Activated gamma-delta T cell (primary cell): ENCODE data around the gene STARD3NL.
"Not testable (repeated sequence)": the region's sequence is repeated elsewhere in the genome, so short reads cannot be mapped to it uniquely, and the experiment has no call there.

Experiments used
- DNase-seq: peaks from one replicate; lab custom pipeline; 2025; lab: John Stamatoyannopoulos, UW

Gene STARD3NL

GRCh38 chr7:38264602-38265001 is 86.6 kb downstream of the STARD3NL start:
- not testable (repeated sequence) for DNase-seq

- DNase-seq, result not testable (repeated sequence)
Measured at GRCh38 chr7:38265958-38266357, 87.9 kb downstream of the STARD3NL start.

DNA sequence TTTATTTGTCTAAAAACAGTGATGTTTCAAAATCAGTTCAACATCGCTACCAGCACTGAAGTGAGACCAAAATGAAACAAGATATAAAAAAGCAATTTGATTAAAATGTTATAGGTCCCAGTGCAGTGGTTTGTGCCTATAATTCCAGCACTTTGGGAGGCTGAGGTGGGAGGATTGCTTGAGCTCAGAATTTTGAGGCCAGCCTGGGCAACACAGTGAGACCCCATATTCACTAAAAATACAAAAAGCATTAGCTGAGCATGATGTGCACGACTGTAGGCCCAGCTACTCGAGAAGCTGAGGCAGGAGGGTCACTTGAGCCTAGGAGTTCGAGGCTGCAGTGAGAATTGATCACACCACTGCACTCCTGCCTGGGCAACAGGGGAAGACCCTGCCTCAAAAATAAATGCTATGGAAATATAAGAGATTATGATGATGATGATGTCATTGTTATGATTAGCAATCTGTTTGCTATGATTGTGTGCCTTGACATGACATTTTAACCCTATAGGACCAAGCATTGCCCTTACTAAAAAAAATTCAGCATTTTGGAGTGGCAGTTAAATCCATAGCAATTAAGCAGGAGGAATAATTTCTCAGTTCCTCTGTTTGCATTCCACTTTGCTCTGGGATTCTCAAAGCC is 91.8 kb downstream of the STARD3NL start:
- not testable (repeated sequence) for DNase-seq

DNA sequence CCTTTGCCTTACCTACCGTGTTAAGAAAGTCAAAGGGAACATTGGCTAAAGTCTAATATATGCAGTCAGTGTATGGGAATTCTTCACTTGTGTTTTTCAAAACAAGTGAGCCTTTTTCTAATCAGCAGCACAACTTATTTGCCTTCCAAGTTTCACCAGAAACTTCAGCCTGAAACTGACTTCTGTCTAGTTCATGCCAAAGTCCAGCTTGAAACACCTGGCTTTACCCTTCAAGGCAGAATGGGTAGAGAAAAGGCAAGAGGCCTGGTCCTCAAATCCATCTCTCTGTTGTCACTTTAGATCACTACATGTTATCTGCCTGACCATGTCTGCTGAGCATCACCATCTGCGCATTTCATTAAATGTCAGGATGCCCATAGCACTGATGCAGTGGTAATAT is 92.4 kb downstream of the STARD3NL start:
- not testable (repeated sequence) for DNase-seq

- DNase-seq, result no peak
Measured at GRCh38 chr7:38273286-38273995, 95.4 kb downstream of the STARD3NL start, which contains the start of gene TARP. Gene TARP (minus strand): TSS chr7:38273636.

DNA sequence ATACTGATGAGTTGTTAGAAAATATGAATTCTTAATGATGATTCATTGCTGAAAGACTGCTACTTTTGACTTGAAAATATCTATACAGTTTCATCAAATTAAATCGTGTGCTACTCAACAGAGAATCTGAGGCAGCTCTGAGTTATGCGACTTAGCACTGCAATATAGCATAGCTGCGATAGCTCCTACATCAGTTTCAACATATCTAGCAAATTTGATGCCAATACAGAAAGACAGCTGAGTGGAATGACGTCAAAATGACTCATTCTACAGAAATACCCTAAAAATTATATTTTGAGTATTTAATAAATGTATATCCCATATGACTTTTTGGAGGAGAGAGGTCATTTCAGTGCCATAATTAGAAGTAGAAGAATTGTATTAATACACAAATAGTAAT is 96.4 kb downstream of the STARD3NL start:
- no peak for DNase-seq

DNA sequence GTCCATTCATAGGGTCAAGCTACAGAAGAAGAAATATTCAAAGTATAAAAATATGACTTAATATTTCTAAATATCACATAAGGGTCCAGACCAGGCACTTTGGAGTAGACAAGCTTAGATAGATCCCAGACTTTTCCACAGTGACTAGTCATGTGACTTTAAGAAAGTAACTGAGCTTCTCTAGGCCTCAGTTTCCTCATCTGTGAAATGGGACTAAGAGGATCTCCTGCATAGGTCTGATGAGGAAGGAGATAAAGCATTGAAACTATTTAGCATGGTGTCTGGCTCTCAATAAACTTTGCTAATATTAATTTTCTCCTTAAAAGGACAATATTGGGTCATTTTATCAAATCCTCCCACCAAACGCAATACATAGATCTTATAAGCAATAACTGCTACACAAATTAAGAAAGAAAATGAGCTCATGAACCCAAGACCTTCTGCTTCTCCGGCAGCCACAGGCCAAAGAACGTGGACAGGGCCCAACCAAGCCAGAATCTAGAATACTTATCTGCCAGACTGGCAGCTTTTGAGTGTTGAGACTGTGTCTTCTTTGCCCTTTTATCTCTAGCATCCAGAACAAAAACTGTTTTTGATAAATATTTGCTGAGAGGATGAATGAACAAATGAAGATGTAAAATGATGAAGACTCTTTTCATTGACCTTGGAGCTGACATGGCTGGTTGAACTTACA is 97.0 kb downstream of the STARD3NL start:
- DNase-seq, result no peak

DNA sequence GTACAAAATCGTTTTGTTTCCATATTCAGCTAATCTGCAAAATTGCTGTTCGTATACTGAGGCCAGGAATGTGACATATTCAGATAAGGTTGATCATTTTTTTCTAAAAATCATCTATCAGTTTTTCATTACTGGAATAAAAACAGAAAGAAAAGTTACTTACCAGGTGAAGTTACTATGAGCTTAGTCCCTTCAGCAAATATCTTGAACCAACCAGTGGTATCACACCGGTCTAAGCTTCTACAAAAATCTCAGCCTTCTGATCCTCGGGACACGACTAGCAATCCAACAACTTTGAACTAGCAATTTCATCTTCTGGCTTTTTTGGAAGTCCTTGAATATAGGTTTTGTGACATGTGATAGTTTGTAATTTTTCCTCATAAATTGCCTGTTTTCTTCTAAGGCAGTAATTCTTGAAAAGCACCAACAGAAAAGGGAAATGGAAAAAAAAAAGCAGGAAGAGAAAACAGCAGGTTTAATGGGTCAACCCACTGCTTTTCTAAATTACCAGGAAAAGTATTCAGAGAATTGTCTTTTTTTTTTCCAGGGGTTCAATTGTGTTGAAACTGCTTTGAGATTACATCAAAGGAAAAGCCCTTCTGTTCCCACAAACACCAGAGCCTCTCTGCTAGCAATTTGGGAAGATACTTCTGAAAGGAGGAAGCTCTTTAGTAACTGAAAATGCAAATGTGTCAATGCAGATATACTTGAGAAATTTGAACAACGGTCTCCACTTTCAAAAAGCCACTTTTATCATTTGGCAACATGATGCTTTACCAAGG is 98.2 kb downstream of the STARD3NL start:
- no peak for DNase-seq

DNA sequence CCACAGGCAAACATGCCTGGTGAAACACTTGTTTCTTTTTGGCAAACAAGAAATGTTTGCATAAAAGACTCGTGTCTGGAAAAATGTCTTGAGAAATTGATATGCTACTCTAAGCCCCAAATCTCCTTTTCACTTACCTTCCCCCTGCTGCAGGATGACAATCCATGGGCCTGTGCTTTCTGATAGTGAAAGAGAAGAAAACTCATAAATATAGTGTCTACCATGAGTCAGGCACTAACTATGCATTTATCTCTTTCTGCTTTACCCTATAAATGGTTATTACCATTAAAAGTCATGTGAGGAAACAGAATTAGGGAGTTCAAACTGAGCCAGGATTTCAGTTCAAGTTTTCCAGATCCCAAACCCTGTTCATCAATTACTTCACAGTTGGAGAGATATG is 102.0 kb downstream of the STARD3NL start:
- no peak for DNase-seq
